GM04503 (cell line): ENCODE data around the gene MALT1.

ENCODE experiments used
- DNase-seq: peaks from one replicate; pipeline ENCODE4 v3.0.0-alpha.2; 2012; ENCODE audit warnings: low read depth

MALT1 gene

GRCh38 chr18:58692422-58693185 lies 21.3 kb downstream of the MALT1 start:
- no peak for DNase-seq

GRCh38 chr18:58694221-58694620 lies 23.0 kb downstream of the MALT1 start:
- DNase-seq, result no peak

- no peak for DNase-seq
Measured at GRCh38 chr18:58694720-58695468, 23.6 kb downstream of the MALT1 start.

DNA sequence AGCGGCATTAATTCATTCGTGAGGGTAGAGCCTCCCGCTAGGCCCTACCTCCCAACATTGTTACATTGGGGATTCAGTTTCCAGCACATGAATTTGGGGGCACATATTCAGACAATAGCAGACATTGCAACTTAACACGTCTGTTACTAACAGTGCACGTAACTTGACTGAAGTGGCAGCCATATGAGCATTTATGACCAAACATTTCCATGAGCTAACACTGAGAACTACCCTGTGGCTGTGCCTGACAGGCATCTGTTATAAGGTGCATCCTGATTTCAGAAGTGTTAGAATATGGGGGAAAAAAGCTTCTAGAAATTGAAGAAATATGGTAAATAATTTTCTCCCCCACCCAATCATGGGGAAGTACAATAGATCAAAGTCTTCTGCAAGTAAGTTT lies 24.5 kb downstream of the MALT1 start:
- no peak for DNase-seq

GRCh38 chr18:58697146-58697545 lies 25.9 kb downstream of the MALT1 start:
- DNase-seq, result no peak

DNA sequence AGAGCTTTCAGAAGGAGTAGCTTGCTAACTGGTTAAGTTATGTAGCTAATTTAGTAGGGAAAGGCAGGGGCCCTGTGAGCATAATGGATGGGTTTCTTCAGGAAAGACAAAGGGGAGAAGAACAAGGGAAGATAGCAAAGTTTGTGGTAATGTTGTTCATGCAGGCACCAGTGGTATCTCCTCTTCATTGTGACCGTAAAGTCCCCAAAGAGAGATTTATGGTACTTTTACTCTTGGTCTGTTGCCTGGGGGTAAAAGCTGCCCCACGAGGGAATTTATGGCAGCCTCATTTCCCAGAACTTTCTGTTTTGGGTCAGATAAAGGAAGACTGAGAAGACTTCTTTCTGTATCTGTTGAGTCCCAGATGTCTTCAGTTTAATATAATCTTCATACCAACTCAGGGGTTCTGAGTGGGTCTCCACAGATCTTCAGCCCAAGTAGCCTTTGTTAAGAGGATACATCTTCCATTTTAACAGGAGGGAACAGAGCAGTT lies 27.5 kb downstream of the MALT1 start:
- no peak for DNase-seq

DNA sequence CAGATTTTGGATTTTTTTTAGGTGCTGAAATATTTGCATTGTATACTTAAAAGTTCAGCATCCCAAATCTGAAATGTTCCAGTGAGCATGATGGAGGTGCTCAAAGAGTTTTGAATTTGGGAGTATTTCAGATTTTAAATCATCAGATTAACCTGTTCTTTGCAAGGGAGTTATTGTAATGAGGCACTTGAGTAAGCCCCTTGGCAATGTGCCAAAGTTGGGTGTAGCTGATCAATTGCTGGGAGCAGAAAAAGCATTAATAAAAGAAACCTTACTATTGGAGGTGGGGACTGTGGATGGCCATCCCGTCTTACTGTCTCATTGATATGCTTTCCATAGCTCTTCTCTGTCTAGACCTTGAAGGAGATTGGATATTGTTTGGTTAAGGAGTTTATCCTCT lies 28.3 kb downstream of the MALT1 start:
- no peak for DNase-seq

GRCh38 chr18:58700209-58700608 lies 28.9 kb downstream of the MALT1 start:
- no peak for DNase-seq

GRCh38 chr18:58712930-58713329 lies 41.7 kb downstream of the MALT1 start:
- DNase-seq, result no peak

DNA sequence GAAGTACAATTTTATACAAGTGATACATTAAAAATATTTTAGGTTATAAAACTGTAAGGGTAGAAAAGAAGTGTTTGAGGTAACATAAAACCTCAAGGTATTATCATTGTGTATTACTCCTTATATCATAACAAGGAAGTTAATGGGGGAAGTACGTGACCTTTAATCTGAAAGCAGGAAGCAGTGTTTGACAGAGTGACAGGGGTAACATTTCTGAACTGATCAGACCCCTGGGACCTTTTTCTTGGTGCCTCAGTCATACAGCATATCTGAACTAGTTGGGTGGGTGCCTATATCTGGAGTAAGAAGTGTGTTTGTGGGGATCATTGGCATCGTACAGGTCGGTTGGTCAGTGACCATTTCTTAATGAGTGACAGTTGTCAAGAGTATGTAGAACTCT lies 43.0 kb downstream of the MALT1 start:
- no peak for DNase-seq

DNA sequence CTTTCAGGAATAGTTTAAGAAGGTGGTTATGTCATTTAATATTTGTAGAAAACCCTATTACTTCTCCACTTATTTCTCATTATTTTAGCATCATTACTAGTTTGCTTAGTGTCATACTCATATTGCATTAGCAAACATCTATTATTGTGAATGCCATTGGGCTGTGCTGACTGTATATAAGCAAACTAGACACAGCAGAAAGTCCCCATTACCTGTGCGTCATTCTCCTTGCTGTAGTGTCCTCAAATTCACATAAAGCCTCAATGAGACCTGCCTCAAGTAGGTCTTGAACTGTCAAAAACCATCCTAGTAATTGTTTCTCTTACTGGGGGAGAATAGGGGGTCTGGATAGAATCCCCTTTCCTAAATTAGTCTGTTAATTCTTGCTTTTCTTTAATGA lies 43.6 kb downstream of the MALT1 start:
- DNase-seq, result no peak

DNA sequence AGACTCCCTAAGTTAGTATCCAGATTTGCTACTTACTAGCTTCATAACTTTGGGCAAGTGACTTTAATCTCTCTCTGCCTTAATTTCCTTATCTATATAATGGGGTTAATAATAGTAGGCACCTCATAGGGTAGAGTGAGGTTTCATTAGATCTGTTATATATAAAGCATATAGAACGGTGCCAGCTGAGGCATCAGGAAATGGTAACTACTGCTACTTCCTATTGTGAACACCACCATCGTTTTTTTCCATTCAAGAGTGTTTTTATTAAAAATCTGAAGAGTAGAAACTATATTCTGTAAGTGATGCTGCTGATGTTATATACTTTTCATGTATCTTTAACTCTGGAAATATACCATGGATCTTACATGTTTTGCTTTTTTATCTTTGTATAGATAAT lies 44.3 kb downstream of the MALT1 start:
- DNase-seq, result no peak

- DNase-seq, result no peak
Measured at GRCh38 chr18:58716060-58716756, 44.9 kb downstream of the MALT1 start.

GRCh38 chr18:58721566-58722239 lies 50.4 kb downstream of the MALT1 start:
- DNase-seq, result no peak

DNA sequence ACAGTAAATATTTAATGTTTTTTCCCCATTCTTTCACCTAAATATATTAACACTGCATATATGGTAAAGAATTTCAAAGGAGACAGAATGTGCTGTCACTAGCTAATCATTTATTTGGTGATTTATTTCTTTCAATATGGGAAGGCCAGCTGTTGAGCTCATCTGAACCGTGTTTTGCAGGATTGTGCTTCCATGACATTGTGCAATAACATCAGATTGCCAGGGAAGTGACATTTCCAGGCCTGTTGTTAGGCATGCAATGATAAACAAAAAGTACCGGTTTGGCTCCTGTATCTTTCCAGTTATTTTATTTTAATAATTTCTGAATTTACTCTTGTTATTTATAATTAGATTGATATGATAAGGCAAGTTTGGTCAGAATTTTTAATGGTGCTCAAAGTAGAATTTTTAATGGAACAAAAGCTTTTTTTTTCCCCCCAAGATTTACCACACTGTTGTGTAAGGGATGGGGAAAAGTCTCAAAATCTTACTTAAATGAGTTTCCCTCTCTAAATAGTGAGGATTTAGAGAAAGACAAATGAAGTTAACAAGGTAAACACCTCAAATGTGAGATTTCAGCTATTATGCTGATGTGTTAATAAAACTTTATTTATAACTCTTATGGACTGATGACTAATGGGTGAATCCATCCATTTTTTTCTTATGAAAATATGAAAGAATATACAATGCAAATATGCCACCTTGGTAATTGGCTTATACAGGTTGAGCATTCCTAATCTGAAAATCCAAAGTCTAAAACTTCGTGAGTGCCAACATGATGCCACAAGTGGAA lies 52.7 kb downstream of the MALT1 start:
- DNase-seq, result peak; percentile 8

- DNase-seq, result no peak
Measured at GRCh38 chr18:58726671-58727070, 55.4 kb downstream of the MALT1 start.

DNA sequence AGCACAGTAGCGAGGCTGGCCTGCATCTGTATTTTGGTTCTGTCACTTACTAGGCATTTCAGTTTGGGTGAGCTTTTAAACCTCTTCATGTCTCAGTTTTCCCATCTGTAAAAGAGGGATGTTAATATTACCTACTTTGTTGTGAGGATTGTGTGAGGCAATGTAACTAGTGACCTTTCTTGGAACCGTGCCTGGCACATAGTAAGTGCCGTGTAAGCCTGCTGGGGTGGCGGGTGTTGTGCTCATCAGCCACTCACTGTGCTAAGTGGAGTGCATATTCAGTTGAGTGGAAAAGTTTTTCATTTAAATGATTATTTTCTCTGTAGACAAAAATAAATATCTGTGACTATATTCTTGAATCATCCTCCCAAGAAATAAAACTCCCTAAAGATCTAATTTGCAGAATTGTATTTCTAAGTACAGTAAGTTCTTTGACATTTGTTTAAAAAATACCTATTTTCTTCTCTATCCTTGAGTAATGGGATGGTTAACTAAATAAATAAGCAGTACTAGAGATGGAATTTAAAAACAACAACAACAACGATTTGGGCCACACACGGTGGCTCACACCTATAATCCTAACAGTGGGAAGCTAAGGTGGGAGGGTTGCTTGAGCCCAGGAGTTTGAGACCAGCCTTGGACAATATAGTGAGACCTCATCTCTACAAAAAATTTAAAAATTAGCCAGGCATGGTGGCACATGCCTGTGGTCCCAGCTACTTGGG lies 56.7 kb downstream of the MALT1 start:
- no peak for DNase-seq

- DNase-seq, result no peak
Measured at GRCh38 chr18:58728719-58729118, 57.5 kb downstream of the MALT1 start.

DNA sequence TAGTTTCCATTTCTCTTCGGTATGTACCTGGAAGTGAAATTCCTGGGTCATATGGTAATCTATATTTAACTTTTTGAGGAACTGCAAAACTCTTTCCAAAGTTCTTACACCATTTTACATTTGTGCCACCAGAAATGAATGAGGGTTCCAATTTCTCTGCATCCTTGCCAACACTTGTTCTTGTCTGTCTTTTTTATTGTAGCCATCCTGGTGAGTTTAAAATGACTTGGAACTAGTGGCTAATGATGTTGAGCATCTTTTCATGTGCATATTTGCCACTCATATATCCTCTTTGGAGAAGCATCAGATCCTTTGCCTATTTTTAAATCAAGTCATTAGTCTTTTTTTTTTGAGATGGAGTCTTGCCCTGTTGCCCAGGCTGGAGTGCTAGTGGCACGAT lies 59.4 kb downstream of the MALT1 start:
- no peak for DNase-seq

- no peak for DNase-seq
Measured at GRCh38 chr18:58732471-58732870, 61.2 kb downstream of the MALT1 start.

DNA sequence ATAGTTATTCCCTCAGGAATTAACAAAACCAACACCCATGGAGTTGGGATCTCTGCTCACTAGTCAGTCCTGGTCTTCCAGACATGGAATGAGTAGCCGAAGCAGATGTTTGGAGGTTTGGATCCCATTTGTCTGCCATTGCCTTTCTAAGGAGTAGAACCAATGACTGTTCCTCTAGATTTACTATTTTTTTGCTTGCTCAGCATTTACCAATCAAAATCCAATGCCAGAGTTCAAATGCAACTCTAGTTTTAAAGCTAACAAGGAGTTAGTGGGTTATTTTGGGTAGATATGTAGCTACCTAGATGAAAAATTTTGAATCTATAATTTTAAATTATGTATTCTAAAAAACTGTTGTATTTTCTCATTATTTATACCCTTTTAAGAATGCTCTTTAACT lies 62.6 kb downstream of the MALT1 start:
- DNase-seq, result no peak
